Measurements from ENCODE around the gene ZSCAN5C.
"Not testable (repeated sequence)": the region's sequence is repeated elsewhere in the genome, so short reads cannot be mapped to it uniquely, and the experiment has no call there.

The ZSCAN5C gene

DNA sequence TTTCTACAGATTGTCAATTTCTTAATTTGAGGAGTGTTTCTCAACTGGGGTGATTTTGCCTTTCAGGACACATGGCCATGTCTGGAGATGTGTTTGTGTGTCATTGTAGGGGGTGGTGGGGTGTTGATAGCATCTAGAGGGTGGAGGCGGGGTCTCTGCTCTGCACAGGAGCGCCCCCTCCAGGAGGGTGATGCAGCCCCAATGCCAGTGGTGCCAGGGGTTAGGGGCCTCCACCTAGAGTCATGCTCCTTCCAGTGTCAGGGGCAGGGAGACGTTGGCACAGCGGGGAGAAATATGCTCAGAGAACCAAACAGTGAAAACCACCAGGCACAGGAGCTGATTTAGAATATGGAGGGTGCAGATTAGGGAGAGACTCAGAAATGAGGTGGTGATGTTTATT, 43.7 kb downstream of the ZSCAN5C start:
- H3K23ac ChIP-seq (ENCODE audit: low read depth, low read length, poor library complexity); H3K18ac ChIP-seq (ENCODE audit: low read length); H2BK120ac ChIP-seq (ENCODE audit: low read depth, low read length); H2AFZ ChIP-seq (ENCODE audit: low read length); H3K4me1 ChIP-seq (ENCODE audit: control insufficient read depth in 2 of 2, insufficient read depth in 1 of 2, low read depth in 1 of 2, low read length in 2 of 2); H3K4me2 ChIP-seq (ENCODE audit: insufficient read depth, low read length, poor library complexity, severe bottlenecking); H3K9ac ChIP-seq (ENCODE audit: low read depth, low read length, poor library complexity); H2AK5ac ChIP-seq (ENCODE audit: low read depth, low read length); H4K91ac ChIP-seq (ENCODE audit: low read depth, low read length, poor library complexity); H2BK12ac ChIP-seq (ENCODE audit: low read length); H3K27ac ChIP-seq (replicated peaks; ENCODE audit: low read length); H3K4me3 ChIP-seq (ENCODE audit: low read length in 2 of 2); H2BK15ac ChIP-seq (ENCODE audit: low read length); DNase-seq (ENCODE audit: low spot score); H3K79me1 ChIP-seq (ENCODE audit: low read depth, low read length); H4K8ac ChIP-seq (ENCODE audit: low read depth, low read length); H3K27me3 ChIP-seq (ENCODE audit: control insufficient read depth in 3 of 3, insufficient read depth in 3 of 3, low read depth in 1 of 3, low read length in 3 of 3); H3K14ac ChIP-seq (ENCODE audit: low read length); H3K36me3 ChIP-seq (replicated peaks in 1 of 2; ENCODE audit: control insufficient read depth in 2 of 2, insufficient read depth in 2 of 2, low read length in 2 of 2); H2BK5ac ChIP-seq (ENCODE audit: low read length); H3K4ac ChIP-seq (ENCODE audit: low read length); H3K9me3 ChIP-seq (replicated peaks in 1 of 2; ENCODE audit: control insufficient read depth in 2 of 2, insufficient read depth in 1 of 2, low read depth in 1 of 2, low read length in 2 of 2): not testable (repeated sequence)
- no CpG with 5 or more reads among the region's 4 CpGs for WGBS, 2 donors (ENCODE audit: extremely low coverage in 2 of 2, insufficient read length in 2 of 2, insufficient replicate concordance in 1 of 2)

DNA sequence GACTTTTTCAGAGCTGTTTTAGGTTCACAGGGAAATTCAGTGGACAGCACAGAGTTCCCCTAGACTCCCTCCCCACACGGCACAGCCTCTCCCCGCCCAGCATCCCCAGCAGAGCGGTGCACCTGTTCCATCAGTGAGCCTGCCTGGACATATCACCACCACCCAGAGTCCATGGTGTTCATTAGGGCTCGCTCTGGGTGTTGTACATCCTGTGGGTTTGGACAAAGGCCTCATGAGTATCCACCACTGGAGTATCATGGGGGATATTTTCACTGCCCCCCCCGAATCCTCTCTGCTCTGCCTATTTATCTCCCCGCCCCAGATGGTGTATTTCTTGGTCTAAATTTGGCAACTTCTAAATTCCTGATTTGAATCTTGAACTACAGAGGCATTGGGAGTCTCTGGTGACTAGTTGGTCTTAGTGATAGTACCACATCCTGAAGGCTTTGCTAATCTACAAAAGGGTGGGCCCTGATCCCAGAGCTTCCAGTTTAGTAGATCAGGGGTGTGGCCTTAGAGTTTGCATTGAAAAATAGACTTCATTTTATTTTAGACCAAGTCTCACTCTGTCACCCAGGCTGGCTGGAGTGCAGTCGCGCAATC, 46.8 kb downstream of the ZSCAN5C start:
- not testable (repeated sequence) for DNase-seq (ENCODE audit: low spot score); H3K18ac ChIP-seq (ENCODE audit: low read length); H3K23ac ChIP-seq (ENCODE audit: low read depth, low read length, poor library complexity); H3K27me3 ChIP-seq (ENCODE audit: control insufficient read depth in 3 of 3, insufficient read depth in 3 of 3, low read depth in 1 of 3, low read length in 3 of 3); H2BK120ac ChIP-seq (ENCODE audit: low read depth, low read length); H3K9ac ChIP-seq (ENCODE audit: low read depth, low read length, poor library complexity); H2AFZ ChIP-seq (ENCODE audit: low read length); H4K91ac ChIP-seq (ENCODE audit: low read depth, low read length, poor library complexity); H2AK5ac ChIP-seq (ENCODE audit: low read depth, low read length); H2BK5ac ChIP-seq (ENCODE audit: low read length); H3K4me1 ChIP-seq (ENCODE audit: control insufficient read depth in 2 of 2, insufficient read depth in 1 of 2, low read depth in 1 of 2, low read length in 2 of 2); H3K4ac ChIP-seq (ENCODE audit: low read length); H3K4me3 ChIP-seq (ENCODE audit: low read length in 2 of 2); H3K36me3 ChIP-seq (replicated peaks in 1 of 2; ENCODE audit: control insufficient read depth in 2 of 2, insufficient read depth in 2 of 2, low read length in 2 of 2); H3K14ac ChIP-seq (ENCODE audit: low read length); H3K4me2 ChIP-seq (ENCODE audit: insufficient read depth, low read length, poor library complexity, severe bottlenecking); H2BK12ac ChIP-seq (ENCODE audit: low read length); H3K79me1 ChIP-seq (ENCODE audit: low read depth, low read length); H3K27ac ChIP-seq (replicated peaks; ENCODE audit: low read length); H4K8ac ChIP-seq (ENCODE audit: low read depth, low read length)
- Histone ChIP-seq H3K9me3 (replicated peaks in 1 of 2; ENCODE audit: control insufficient read depth in 2 of 2, insufficient read depth in 1 of 2, low read depth in 1 of 2, low read length in 2 of 2) (peaks cover 2 to 12% of the 10 kb centered on the region in 2 donors), H2BK15ac (ENCODE audit: low read length) (peak overlapping the region; percentile 4)
- no CpG with 5 or more reads among the region's 8 CpGs for WGBS, 2 donors (ENCODE audit: extremely low coverage in 2 of 2, insufficient read length in 2 of 2, insufficient replicate concordance in 1 of 2)

DNA sequence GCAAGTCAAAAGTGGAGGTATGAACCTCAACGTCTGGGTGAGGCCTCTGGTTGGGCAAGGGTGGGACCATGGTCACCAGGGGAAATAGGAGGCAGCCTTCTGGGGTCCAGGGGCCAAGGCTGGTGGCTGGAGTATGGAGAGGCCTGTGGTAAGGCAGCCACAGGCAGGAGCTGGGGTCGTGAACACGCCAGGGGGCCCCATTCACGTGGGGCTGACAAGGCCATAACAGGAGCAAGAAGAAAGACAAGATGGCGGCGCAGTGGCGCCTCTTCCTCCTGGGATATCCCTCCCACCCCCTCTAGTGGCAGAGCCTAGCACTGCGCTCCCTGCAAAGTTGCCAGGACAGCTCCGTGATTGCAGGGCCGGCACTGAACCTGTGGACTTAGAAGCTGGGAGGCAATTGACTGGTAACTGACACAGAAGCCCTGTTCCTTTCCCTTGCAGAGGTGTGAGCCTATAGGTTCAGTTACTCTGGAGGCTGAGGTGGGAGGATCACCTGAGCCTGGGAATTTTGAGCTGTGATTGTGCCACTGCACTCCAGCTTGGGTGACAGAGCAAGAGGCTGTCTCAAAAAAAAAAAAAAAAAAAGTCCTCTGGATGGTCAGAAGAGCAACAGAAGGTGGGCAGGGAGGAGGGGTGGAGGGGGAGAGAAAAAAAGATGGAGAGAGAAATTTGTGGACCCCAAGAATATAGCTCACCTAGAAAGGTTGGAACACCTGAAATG, 50.8 kb downstream of the ZSCAN5C start:
- Histone ChIP-seq H2BK5ac (ENCODE audit: low read length) (no peak overlapping the region), H2BK12ac (ENCODE audit: low read length) (no peak overlapping the region), H2BK120ac (ENCODE audit: low read depth, low read length) (no peak overlapping the region), H2BK15ac (ENCODE audit: low read length) (no peak overlapping the region), H2AK5ac (ENCODE audit: low read depth, low read length) (no peak overlapping the region), H3K79me1 (ENCODE audit: low read depth, low read length) (no peaks in the 10 kb centered on the region), H3K9ac (ENCODE audit: low read depth, low read length, poor library complexity) (no peak overlapping the region), H3K4ac (ENCODE audit: low read length) (no peak overlapping the region), H3K4me2 (ENCODE audit: insufficient read depth, low read length, poor library complexity, severe bottlenecking) (no peak overlapping the region), H3K14ac (ENCODE audit: low read length) (no peak overlapping the region), H2AFZ (ENCODE audit: low read length) (peak overlapping the region; percentile 99), H3K18ac (ENCODE audit: low read length) (no peak overlapping the region), H3K23ac (ENCODE audit: low read depth, low read length, poor library complexity) (no peak overlapping the region), H3K4me1 (ENCODE audit: control insufficient read depth in 2 of 2, insufficient read depth in 1 of 2, low read depth in 1 of 2, low read length in 2 of 2) (no peaks in the 10 kb centered on the region), H3K27ac (replicated peaks; ENCODE audit: low read length) (no peak overlapping the region), H4K91ac (ENCODE audit: low read depth, low read length, poor library complexity) (no peak overlapping the region), H3K27me3 (ENCODE audit: control insufficient read depth in 3 of 3, insufficient read depth in 3 of 3, low read depth in 1 of 3, low read length in 3 of 3) (no peaks in the 10 kb centered on the region), H4K8ac (ENCODE audit: low read depth, low read length) (no peak overlapping the region), H3K9me3 (replicated peaks in 1 of 2; ENCODE audit: control insufficient read depth in 2 of 2, insufficient read depth in 1 of 2, low read depth in 1 of 2, low read length in 2 of 2) (peaks cover 2 to 12% of the 10 kb centered on the region in 2 donors), H3K36me3 (replicated peaks in 1 of 2; ENCODE audit: control insufficient read depth in 2 of 2, insufficient read depth in 2 of 2, low read length in 2 of 2) (no peaks in the 10 kb centered on the region), H3K4me3 (ENCODE audit: low read length in 2 of 2) (peak overlapping the region in 1 of 2 donors; percentile 7)
- peak; percentile 69 for DNase-seq (ENCODE audit: low spot score)
- no CpG with 5 or more reads among the region's 10 CpGs for WGBS, 2 donors (ENCODE audit: extremely low coverage in 2 of 2, insufficient read length in 2 of 2, insufficient replicate concordance in 1 of 2)

DNA sequence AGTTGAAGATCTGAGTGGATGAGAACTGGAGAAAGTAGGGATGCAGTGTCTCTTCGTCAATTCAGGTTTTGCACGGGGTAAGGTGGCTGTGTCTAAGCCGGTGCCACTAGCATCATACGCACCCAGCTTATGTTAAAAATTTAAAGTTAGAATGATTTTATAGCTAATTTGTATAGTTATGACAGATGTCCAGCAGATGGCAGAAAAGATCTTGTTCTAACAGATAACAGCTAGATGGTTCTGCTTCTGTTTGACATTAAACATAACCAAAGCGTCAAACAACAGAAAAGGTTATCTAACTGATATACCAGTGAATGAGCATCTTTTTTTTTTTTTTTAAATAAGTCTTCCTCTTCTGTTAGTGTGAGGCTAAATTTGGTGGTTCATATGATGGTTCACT, 51.7 kb downstream of the ZSCAN5C start:
- Histone ChIP-seq H2BK120ac (ENCODE audit: low read depth, low read length) (no peak overlapping the region), H3K27me3 (ENCODE audit: control insufficient read depth in 3 of 3, insufficient read depth in 3 of 3, low read depth in 1 of 3, low read length in 3 of 3) (no peaks in the 10 kb centered on the region), H3K4me2 (ENCODE audit: insufficient read depth, low read length, poor library complexity, severe bottlenecking) (no peak overlapping the region), H3K27ac (replicated peaks; ENCODE audit: low read length) (no peak overlapping the region), H4K91ac (ENCODE audit: low read depth, low read length, poor library complexity) (no peak overlapping the region), H3K9ac (ENCODE audit: low read depth, low read length, poor library complexity) (no peak overlapping the region), H3K79me1 (ENCODE audit: low read depth, low read length) (no peaks in the 10 kb centered on the region), H3K36me3 (replicated peaks in 1 of 2; ENCODE audit: control insufficient read depth in 2 of 2, insufficient read depth in 2 of 2, low read length in 2 of 2) (no peaks in the 10 kb centered on the region), H2BK5ac (ENCODE audit: low read length) (no peak overlapping the region), H3K23ac (ENCODE audit: low read depth, low read length, poor library complexity) (no peak overlapping the region), H2AFZ (ENCODE audit: low read length) (no peak overlapping the region), H3K14ac (ENCODE audit: low read length) (no peak overlapping the region), H2BK12ac (ENCODE audit: low read length) (no peak overlapping the region), H3K4me3 (ENCODE audit: low read length in 2 of 2) (no peak overlapping the region), H3K18ac (ENCODE audit: low read length) (no peak overlapping the region), H3K9me3 (replicated peaks in 1 of 2; ENCODE audit: control insufficient read depth in 2 of 2, insufficient read depth in 1 of 2, low read depth in 1 of 2, low read length in 2 of 2) (peaks cover 2 to 12% of the 10 kb centered on the region in 2 donors), H3K4me1 (ENCODE audit: control insufficient read depth in 2 of 2, insufficient read depth in 1 of 2, low read depth in 1 of 2, low read length in 2 of 2) (no peaks in the 10 kb centered on the region), H3K4ac (ENCODE audit: low read length) (no peak overlapping the region), H4K8ac (ENCODE audit: low read depth, low read length) (no peak overlapping the region), H2AK5ac (ENCODE audit: low read depth, low read length) (no peak overlapping the region), H2BK15ac (ENCODE audit: low read length) (no peak overlapping the region)
- WGBS, 2 donors (ENCODE audit: extremely low coverage in 2 of 2, insufficient read length in 2 of 2, insufficient replicate concordance in 1 of 2): no CpG with 5 or more reads among the region's 5 CpGs
- DNase-seq (ENCODE audit: low spot score): no peak

All from neuronal stem cell (in vitro differentiated cells).